Mammary epithelial cell (primary cell): Measurements from ENCODE around the gene RGS10.

ENCODE experiments used
- CTCF ChIP-seq, 2 donors: IDR thresholded peaks in 1 of 2; conservative IDR thresholded peaks in 1 of 2; 2 replicates each; pipeline ENCODE4 v1.5.1; 2011 to 2012; ENCODE audit warnings: inconsistent platforms in 2 of 2, low read length in 2 of 2, mild to moderate bottlenecking in 2 of 2, control low read depth in 1 of 2, low read depth in 1 of 2; ENCODE audit not compliant: insufficient read depth in 1 of 2; ENCODE audit errors: extremely low read depth in 1 of 2
- EZH2 ChIP-seq: IDR thresholded peaks from 2 replicates; pipeline ENCODE4 v1.6.1; 2012; ENCODE audit warnings: low read length, inconsistent platforms, borderline replicate concordance

DNA sequence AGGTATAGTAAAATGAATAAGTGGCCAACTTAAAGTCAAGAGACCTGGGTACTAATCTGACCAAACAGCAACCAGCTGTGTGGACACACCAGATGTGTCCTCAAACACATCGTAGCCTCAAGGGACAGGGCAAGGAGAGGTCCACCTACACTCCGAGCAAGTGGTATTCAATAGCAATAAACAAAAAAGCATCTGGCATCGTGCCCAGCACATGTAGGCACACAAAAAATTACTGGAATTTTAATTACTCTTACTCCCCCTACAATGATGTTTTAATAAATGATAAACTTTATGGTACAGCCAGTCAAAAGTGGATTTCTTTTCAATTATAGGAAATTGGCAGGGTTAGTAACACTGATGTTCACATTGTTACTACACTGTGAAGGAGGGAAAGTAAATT is 3.5 kb upstream of the RGS10 start:
- TF ChIP-seq EZH2 (no peak), CTCF (conservative IDR thresholded peaks at IDR 0.05 in 1 of 2, IDR thresholded peaks at IDR 0.05 in 1 of 2; ENCODE audit: extremely low read depth in 1 of 2, insufficient read depth in 1 of 2, low read depth in 1 of 2, low read length in 2 of 2) (no peak)
